Stimulated activated CD4-positive, alpha-beta T cell treated with anti-CD3 and anti-CD28 coated beads, Interleukin-2, amount 100 ng/mL, for 48 hours (primary cell): ENCODE results near the gene CAPN15.

ENCODE experiments used
- DNase-seq, 2 donors: peaks; one replicate each; pipeline ENCODE4 v3.0.0-alpha.2; 2020

The CAPN15 gene

GRCh38 chr16:580141-580945, 52.8 kb downstream of the CAPN15 start:
- no peak for DNase-seq

- DNase-seq, result no peak
Measured at GRCh38 chr16:580946-581498, 53.5 kb downstream of the CAPN15 start.

- no peak for DNase-seq
Measured at GRCh38 chr16:582218-582613, 54.7 kb downstream of the CAPN15 start.

GRCh38 chr16:582614-583331, 55.3 kb downstream of the CAPN15 start:
- no peak for DNase-seq

- DNase-seq, result no peak
Measured at GRCh38 chr16:583470-583814, 55.9 kb downstream of the CAPN15 start.

- DNase-seq, result no peak
Measured at GRCh38 chr16:583815-584591, 56.5 kb downstream of the CAPN15 start.

GRCh38 chr16:585351-585750, 57.8 kb downstream of the CAPN15 start:
- DNase-seq, result no peak

- no peak for DNase-seq
Measured at GRCh38 chr16:586047-586644, 58.6 kb downstream of the CAPN15 start.

GRCh38 chr16:586645-587590, 59.4 kb downstream of the CAPN15 start:
- no peak for DNase-seq

- peak in 1 of 2 donors; percentile 48 for DNase-seq
Measured at GRCh38 chr16:588639-588888, 61.1 kb downstream of the CAPN15 start.

- peak; percentile 98 for DNase-seq
Measured at GRCh38 chr16:588889-589657, 61.6 kb downstream of the CAPN15 start.

GRCh38 chr16:589658-590187, 62.2 kb downstream of the CAPN15 start, which contains the start of gene RAB40C:
Gene RAB40C (plus strand): TSS chr16:590066. CDS start chr16:590292, 226 bp downstream.
- DNase-seq, result peak; percentile 98 to 99

GRCh38 chr16:590188-590814, 62.8 kb downstream of the CAPN15 start:
- DNase-seq, result no peak

- DNase-seq, result no peak
Measured at GRCh38 chr16:590815-591200, 63.3 kb downstream of the CAPN15 start.

GRCh38 chr16:591231-591630, 63.7 kb downstream of the CAPN15 start:
- DNase-seq, result no peak

- DNase-seq, result no peak
Measured at GRCh38 chr16:591892-592517, 64.5 kb downstream of the CAPN15 start.

GRCh38 chr16:592518-593306, 65.2 kb downstream of the CAPN15 start:
- no peak for DNase-seq

- DNase-seq, result no peak
Measured at GRCh38 chr16:593406-593805, 65.9 kb downstream of the CAPN15 start.

GRCh38 chr16:593807-594206, 66.3 kb downstream of the CAPN15 start:
- DNase-seq, result no peak
